WERI-Rb-1 (cell line): ENCODE measurements around the gene RALBP1.

Source experiments
- DNase-seq: peaks from one replicate; pipeline ENCODE4 v3.0.0-alpha.2; 2020
- H3K27ac ChIP-seq: fragments of 250-450 bp; sonication (Bioruptor Pico); 2 replicates; pipeline ENCODE4 v1.5.1; 2020; ENCODE audit warnings: mild to moderate bottlenecking, moderate library complexity
- H3K27me3 ChIP-seq: fragments of 250-450 bp; sonication (Bioruptor Pico); 2 replicates; pipeline ENCODE4 v1.5.1; 2021; ENCODE audit warnings: mild to moderate bottlenecking, low read depth, moderate library complexity; ENCODE audit not compliant: insufficient read depth, severe bottlenecking
- H3K36me3 ChIP-seq: fragments of 250-450 bp; sonication (Bioruptor Pico); 2 replicates; pipeline ENCODE4 v1.5.1; 2020; ENCODE audit warnings: mild to moderate bottlenecking, moderate library complexity
- H3K4me3 ChIP-seq: 2 replicates; pipeline ENCODE4 v1.5.1; 2011; ENCODE audit warnings: low read depth, mild to moderate bottlenecking, control low read depth, low read length
- H3K9me3 ChIP-seq: fragments of 250-450 bp; sonication (Bioruptor Pico); 2 replicates; pipeline ENCODE4 v1.5.1; 2021; ENCODE audit warnings: mild to moderate bottlenecking, moderate library complexity; ENCODE audit not compliant: severe bottlenecking
- TF ChIP-seq, protein P1 (sequence below): IDR thresholded peaks from 2 replicates; pipeline ENCODE4 v1.5.1; 2011; ENCODE audit warnings: low read depth, mild to moderate bottlenecking, control low read depth, inconsistent platforms, low read length

Gene RALBP1

GRCh38 chr18:9578306-9578705 is 103.0 kb downstream of the RALBP1 start:
- Histone ChIP-seq H3K27me3 (no peaks in the 10 kb centered on the region), H3K36me3 (peaks cover 47% of the 10 kb centered on the region), H3K9me3 (no peaks in the 10 kb centered on the region), H3K4me3 (no peak overlapping the region), H3K27ac (no peak overlapping the region)
- no peak for DNase-seq
- TF ChIP-seq, protein P1, sequence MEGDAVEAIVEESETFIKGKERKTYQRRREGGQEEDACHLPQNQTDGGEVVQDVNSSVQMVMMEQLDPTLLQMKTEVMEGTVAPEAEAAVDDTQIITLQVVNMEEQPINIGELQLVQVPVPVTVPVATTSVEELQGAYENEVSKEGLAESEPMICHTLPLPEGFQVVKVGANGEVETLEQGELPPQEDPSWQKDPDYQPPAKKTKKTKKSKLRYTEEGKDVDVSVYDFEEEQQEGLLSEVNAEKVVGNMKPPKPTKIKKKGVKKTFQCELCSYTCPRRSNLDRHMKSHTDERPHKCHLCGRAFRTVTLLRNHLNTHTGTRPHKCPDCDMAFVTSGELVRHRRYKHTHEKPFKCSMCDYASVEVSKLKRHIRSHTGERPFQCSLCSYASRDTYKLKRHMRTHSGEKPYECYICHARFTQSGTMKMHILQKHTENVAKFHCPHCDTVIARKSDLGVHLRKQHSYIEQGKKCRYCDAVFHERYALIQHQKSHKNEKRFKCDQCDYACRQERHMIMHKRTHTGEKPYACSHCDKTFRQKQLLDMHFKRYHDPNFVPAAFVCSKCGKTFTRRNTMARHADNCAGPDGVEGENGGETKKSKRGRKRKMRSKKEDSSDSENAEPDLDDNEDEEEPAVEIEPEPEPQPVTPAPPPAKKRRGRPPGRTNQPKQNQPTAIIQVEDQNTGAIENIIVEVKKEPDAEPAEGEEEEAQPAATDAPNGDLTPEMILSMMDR, result no peak

- peaks cover 61% of the 10 kb centered on the region for H3K36me3 ChIP-seq
- no peak overlapping the region for H3K27ac ChIP-seq
- H3K4me3 ChIP-seq, result no peak overlapping the region
- no peaks in the 10 kb centered on the region for H3K9me3 ChIP-seq
- DNase-seq, result no peak
- H3K27me3 ChIP-seq, result no peaks in the 10 kb centered on the region
- TF ChIP-seq, protein P1, result no peak
These were observed 106.4 kb downstream of the RALBP1 start for GRCh38 chr18:9581667-9582066.

- Histone ChIP-seq H3K27ac (no peak overlapping the region), H3K9me3 (no peaks in the 10 kb centered on the region), H3K36me3 (peaks cover 61% of the 10 kb centered on the region), H3K4me3 (no peak overlapping the region), H3K27me3 (no peaks in the 10 kb centered on the region)
- TF ChIP-seq, protein P1, result no peak
- DNase-seq, result no peak
These were observed 111.5 kb downstream of the RALBP1 start for GRCh38 chr18:9586814-9587213.
